Measurements from ENCODE around the gene MED19. TPM values are rescaled to one million over a fixed set of nuclear protein-coding genes. Genes with fewer than 3 reads are reported as not detected.

MED19 gene
- total RNA-seq, 2 donors from 2014 or later, result 14.8 to 39.4 TPM

- no peaks in the 10 kb centered on the region for H3K36me3 ChIP-seq
- no peak overlapping the region for H3K27ac ChIP-seq
- no peak for DNase-seq (ENCODE audit: low spot score)
- TF ChIP-seq CTCF (IDR thresholded peaks at IDR 0.05) (no peak), POLR2A (IDR thresholded peaks at IDR 0.05) (no peak), POLR2AphosphoS5 (IDR thresholded peaks at IDR 0.05) (no peak)
- intact Hi-C loops (cut with DNase I), result no loop called here
- no peaks in the 10 kb centered on the region for H3K9me3 ChIP-seq
- no peak overlapping the region for H3K4me3 ChIP-seq
- no peaks in the 10 kb centered on the region for H3K4me1 ChIP-seq (replicated peaks)
- H3K27me3 ChIP-seq (replicated peaks; ENCODE audit: insufficient read depth), result no peaks in the 10 kb centered on the region
These were observed 39.2 kb upstream of the MED19 start for GRCh38 chr11:57751176-57751575.

- intact Hi-C loops (cut with DNase I), result loop anchor here (5.0 kb wide), 1 partner anchor 55 kb away; no protein-coding TSS in a partner anchor
- peaks cover 0 to 5% of the 10 kb centered on the region in 2 donors for H3K36me3 ChIP-seq
- 89% methylated on average over 1 of the region's 1 CpG for WGBS
These were observed 34.9 kb upstream of the MED19 start for GRCh38 chr11:57746920-57747319.

GRCh38 chr11:57745206-57745605 lies 33.2 kb upstream of the MED19 start:
- no peak for DNase-seq (ENCODE audit: low spot score)
- Histone ChIP-seq H3K4me1 (replicated peaks) (no peaks in the 10 kb centered on the region), H3K4me3 (no peak overlapping the region), H3K27me3 (replicated peaks; ENCODE audit: insufficient read depth) (no peaks in the 10 kb centered on the region), H3K36me3 (peaks cover 0 to 5% of the 10 kb centered on the region in 2 donors), H3K27ac (no peak overlapping the region), H3K9me3 (no peaks in the 10 kb centered on the region)
- TF ChIP-seq POLR2A (IDR thresholded peaks at IDR 0.05) (no peak), POLR2AphosphoS5 (IDR thresholded peaks at IDR 0.05) (no peak), CTCF (IDR thresholded peaks at IDR 0.05) (no peak)
- WGBS, result 61% methylated on average over 5 of the region's 5 CpGs
- intact Hi-C loops (cut with DNase I), result loop anchor here (5.0 kb wide), 1 partner anchor 57 kb away; no protein-coding TSS in a partner anchor

More at GRCh38 chr11:57746920-57747319, 34.9 kb upstream of the MED19 start:
- Histone ChIP-seq H3K27me3 (replicated peaks; ENCODE audit: insufficient read depth) (no peaks in the 10 kb centered on the region), H3K9me3 (no peaks in the 10 kb centered on the region), H3K4me3 (no peak overlapping the region), H3K4me1 (replicated peaks) (no peaks in the 10 kb centered on the region), H3K27ac (no peak overlapping the region)
- TF ChIP-seq POLR2AphosphoS5 (IDR thresholded peaks at IDR 0.05), result no peak
- TF ChIP-seq CTCF (IDR thresholded peaks at IDR 0.05), result no peak
- TF ChIP-seq POLR2A (IDR thresholded peaks at IDR 0.05), result no peak
- DNase-seq (ENCODE audit: low spot score), result no peak

GRCh38 chr11:57744357-57744756 lies 32.3 kb upstream of the MED19 start:
- WGBS, result 81% methylated on average over 2 of the region's 2 CpGs
- intact Hi-C loops (cut with DNase I), result no loop called here
- no peak overlapping the region for H3K4me3 ChIP-seq
- H3K36me3 ChIP-seq, result peaks cover 0 to 5% of the 10 kb centered on the region in 2 donors
- no peaks in the 10 kb centered on the region for H3K9me3 ChIP-seq
- TF ChIP-seq POLR2AphosphoS5 (IDR thresholded peaks at IDR 0.05), result no peak
- TF ChIP-seq POLR2A (IDR thresholded peaks at IDR 0.05), result no peak
- TF ChIP-seq CTCF (IDR thresholded peaks at IDR 0.05), result no peak
- no peaks in the 10 kb centered on the region for H3K4me1 ChIP-seq (replicated peaks)
- no peak for DNase-seq (ENCODE audit: low spot score)
- H3K27ac ChIP-seq, result no peak overlapping the region
- no peaks in the 10 kb centered on the region for H3K27me3 ChIP-seq (replicated peaks; ENCODE audit: insufficient read depth)

- Histone ChIP-seq H3K27ac (peak overlapping the region; percentile 85 to 86), H3K4me1 (replicated peaks) (no peaks in the 10 kb centered on the region), H3K9me3 (no peaks in the 10 kb centered on the region), H3K27me3 (replicated peaks; ENCODE audit: insufficient read depth) (no peaks in the 10 kb centered on the region), H3K4me3 (peak overlapping the region; percentile 60 to 63), H3K36me3 (peaks cover 0 to 11% of the 10 kb centered on the region in 2 donors)
- no peak for DNase-seq (ENCODE audit: low spot score)
- intact Hi-C loops (cut with DNase I), result no loop called here
- TF ChIP-seq CTCF (IDR thresholded peaks at IDR 0.05) (no peak), POLR2AphosphoS5 (IDR thresholded peaks at IDR 0.05) (no peak)
- WGBS, result under 1% methylated on average over 10 of the region's 10 CpGs
These were observed 30.1 kb upstream of the MED19 start for GRCh38 chr11:57742087-57742452.
